HEK293 (cell line): Measurements from ENCODE around the gene MACF1.

ENCODE experiments used
- CTCF ChIA-PET: fragments of 350-600 bp; formaldehyde crosslinking; extraction: SDS; loops from one replicate; lab custom pipeline; 2021; ENCODE audit warnings: antibody characterized with exemption; lab: Yijun Ruan, JAX
- POLR2A ChIA-PET: fragments of 300-600 bp; formaldehyde crosslinking; extraction: SDS; loops from one replicate; lab custom pipeline; 2020; ENCODE audit warnings: antibody characterized with exemption, inconsistent platforms; lab: Yijun Ruan, JAX
- H3K27ac ChIP-seq: fragments of 200-500 bp; sonication (Bioruptor generic); 2 replicates; pipeline ENCODE4 v1.5.1; 2014; ENCODE audit warnings: low read depth, low read length, control low read depth, inconsistent platforms; ENCODE audit errors: extremely low read depth
- H3K36me3 ChIP-seq, 2 experiments: fragments of 200-500 bp in 1 of 2; sonication (Bioruptor generic) in 1 of 2; 1 replicate in 1 of 2; 2 replicates in 1 of 2; pipeline ENCODE4 v1.5.1; 2014 to 2017; ENCODE audit warnings: inconsistent platforms in 2 of 2, low read length in 2 of 2; ENCODE audit not compliant: control insufficient read depth in 2 of 2, insufficient read depth in 1 of 2
- H3K4me1 ChIP-seq: fragments of 200-500 bp; sonication (Bioruptor generic); 2 replicates; pipeline ENCODE4 v1.5.1; 2014; ENCODE audit warnings: mild to moderate bottlenecking, low read length, inconsistent platforms; ENCODE audit not compliant: control insufficient read depth, insufficient read depth
- H3K4me3 ChIP-seq: 2 replicates; pipeline ENCODE4 v1.5.1; 2011; ENCODE audit warnings: low read depth, mild to moderate bottlenecking, control low read depth, low read length, moderate library complexity
- H3K9me3 ChIP-seq: fragments of 200-500 bp; sonication (Bioruptor generic); 2 replicates; pipeline ENCODE4 v1.5.1; 2014; ENCODE audit warnings: low read depth, low read length, inconsistent platforms; ENCODE audit not compliant: control insufficient read depth, insufficient read depth
- GLIS2 ChIP-seq: fragments of 450-650 bp; formaldehyde crosslinking; IDR thresholded peaks from 2 replicates; pipeline ENCODE4 v1.5.1; 2016; ENCODE audit warnings: missing biosample characterization, missing genetic modification characterization
- IKZF3 ChIP-seq: fragments of 450-650 bp; IDR thresholded peaks from 2 replicates; pipeline ENCODE4 v1.5.0; 2018; ENCODE audit warnings: missing biosample characterization, mild to moderate bottlenecking, missing genetic modification characterization, moderate library complexity
- MZF1 ChIP-seq: fragments of 450-650 bp; formaldehyde crosslinking; IDR thresholded peaks from 2 replicates; pipeline ENCODE4 v1.5.1; 2017; ENCODE audit warnings: missing biosample characterization, missing genetic modification characterization, borderline replicate concordance
- YY2 ChIP-seq: fragments of 450-650 bp; formaldehyde crosslinking; IDR thresholded peaks from 2 replicates; pipeline ENCODE4 v1.5.1; 2016; ENCODE audit warnings: missing biosample characterization, missing genetic modification characterization
- ZBTB20 ChIP-seq: fragments of 450-650 bp; formaldehyde crosslinking; IDR thresholded peaks from 2 replicates; pipeline ENCODE4 v1.5.1; 2016; ENCODE audit warnings: missing biosample characterization, missing genetic modification characterization
- ZBTB21 ChIP-seq: fragments of 450-650 bp; formaldehyde crosslinking; IDR thresholded peaks from 2 replicates; pipeline ENCODE4 v1.5.1; 2017; ENCODE audit warnings: missing biosample characterization, missing genetic modification characterization
- ZFHX2 ChIP-seq: fragments of 450-650 bp; formaldehyde crosslinking; conservative IDR thresholded peaks from 2 replicates; pipeline ENCODE4 v1.5.1; 2016; ENCODE audit warnings: missing biosample characterization, missing genetic modification characterization
- ZFP69B ChIP-seq: fragments of 450-650 bp; formaldehyde crosslinking; IDR thresholded peaks from 2 replicates; pipeline ENCODE4 v1.5.1; 2016; ENCODE audit warnings: missing biosample characterization, missing genetic modification characterization
- ZNF202 ChIP-seq: fragments of 450-650 bp; formaldehyde crosslinking; IDR thresholded peaks from 2 replicates; pipeline ENCODE4 v1.5.1; 2016; ENCODE audit warnings: missing biosample characterization, missing genetic modification characterization, borderline replicate concordance
- ZNF24 ChIP-seq: fragments of 450-650 bp; formaldehyde crosslinking; IDR thresholded peaks from 2 replicates; pipeline ENCODE4 v1.5.1; 2016; ENCODE audit warnings: missing biosample characterization, missing genetic modification characterization
- ZNF335 ChIP-seq: fragments of 450-650 bp; formaldehyde crosslinking; conservative IDR thresholded peaks from 2 replicates; pipeline ENCODE4 v1.5.1; 2016; ENCODE audit warnings: missing biosample characterization, missing genetic modification characterization
- ZNF37A ChIP-seq: fragments of 450-650 bp; IDR thresholded peaks from 2 replicates; pipeline ENCODE4 v1.5.1; 2018; ENCODE audit warnings: missing biosample characterization, missing genetic modification characterization
- ZNF529 ChIP-seq: fragments of 450-650 bp; formaldehyde crosslinking; IDR thresholded peaks from 2 replicates; pipeline ENCODE4 v1.5.1; 2017; ENCODE audit warnings: missing genetic modification characterization, missing biosample characterization; ENCODE audit not compliant: insufficient replicate concordance
- ZNF561 ChIP-seq: fragments of 450-650 bp; IDR thresholded peaks from 2 replicates; pipeline ENCODE4 v1.5.1; 2018; ENCODE audit warnings: missing biosample characterization, missing genetic modification characterization, borderline replicate concordance
- ZNF623 ChIP-seq: fragments of 450-650 bp; formaldehyde crosslinking; IDR thresholded peaks from 2 replicates; pipeline ENCODE4 v1.5.1; 2016; ENCODE audit warnings: missing biosample characterization, missing genetic modification characterization
- ZNF660 ChIP-seq: fragments of 450-650 bp; IDR thresholded peaks from 2 replicates; pipeline ENCODE4 v1.5.1; 2018; ENCODE audit warnings: missing biosample characterization, mild to moderate bottlenecking, missing genetic modification characterization
- ZNF76 ChIP-seq: fragments of 450-650 bp; formaldehyde crosslinking; IDR thresholded peaks from 2 replicates; pipeline ENCODE4; 2016; ENCODE audit warnings: low read depth, missing biosample characterization, missing genetic modification characterization, borderline replicate concordance
- TF ChIP-seq, protein P1 (sequence below): sonication (generic); formaldehyde crosslinking; IDR thresholded peaks from 2 replicates; pipeline ENCODE4 v1.8.1; 2022; ENCODE audit warnings: mild to moderate bottlenecking, moderate library complexity, missing genetic modification reagents
- TF ChIP-seq, protein P2 (sequence below): fragments of 450-650 bp; formaldehyde crosslinking; IDR thresholded peaks from 2 replicates; pipeline ENCODE4 v1.5.1; 2016; ENCODE audit warnings: missing biosample characterization, missing genetic modification characterization, low read depth
- TF ChIP-seq, protein P3 (sequence below): fragments of 450-650 bp; formaldehyde crosslinking; IDR thresholded peaks from 2 replicates; pipeline ENCODE4 v1.5.1; 2016; ENCODE audit warnings: missing biosample characterization, missing genetic modification characterization
- TF ChIP-seq, protein P4 (sequence below): fragments of 450-650 bp; formaldehyde crosslinking; IDR thresholded peaks from 2 replicates; pipeline ENCODE4 v1.5.1; 2016; ENCODE audit warnings: missing biosample characterization, missing genetic modification characterization
- TF ChIP-seq, protein P5 (sequence below): fragments of 450-650 bp; formaldehyde crosslinking; IDR thresholded peaks from 2 replicates; pipeline ENCODE4 v1.5.1; 2016; ENCODE audit warnings: missing biosample characterization, missing genetic modification characterization
- TF ChIP-seq, protein P6 (sequence below): fragments of 450-650 bp; formaldehyde crosslinking; optimal IDR thresholded peaks from 2 replicates; pipeline ENCODE3; 2016; ENCODE audit warnings: missing biosample characterization, mild to moderate bottlenecking, missing genetic modification characterization

Gene MACF1

DNA sequence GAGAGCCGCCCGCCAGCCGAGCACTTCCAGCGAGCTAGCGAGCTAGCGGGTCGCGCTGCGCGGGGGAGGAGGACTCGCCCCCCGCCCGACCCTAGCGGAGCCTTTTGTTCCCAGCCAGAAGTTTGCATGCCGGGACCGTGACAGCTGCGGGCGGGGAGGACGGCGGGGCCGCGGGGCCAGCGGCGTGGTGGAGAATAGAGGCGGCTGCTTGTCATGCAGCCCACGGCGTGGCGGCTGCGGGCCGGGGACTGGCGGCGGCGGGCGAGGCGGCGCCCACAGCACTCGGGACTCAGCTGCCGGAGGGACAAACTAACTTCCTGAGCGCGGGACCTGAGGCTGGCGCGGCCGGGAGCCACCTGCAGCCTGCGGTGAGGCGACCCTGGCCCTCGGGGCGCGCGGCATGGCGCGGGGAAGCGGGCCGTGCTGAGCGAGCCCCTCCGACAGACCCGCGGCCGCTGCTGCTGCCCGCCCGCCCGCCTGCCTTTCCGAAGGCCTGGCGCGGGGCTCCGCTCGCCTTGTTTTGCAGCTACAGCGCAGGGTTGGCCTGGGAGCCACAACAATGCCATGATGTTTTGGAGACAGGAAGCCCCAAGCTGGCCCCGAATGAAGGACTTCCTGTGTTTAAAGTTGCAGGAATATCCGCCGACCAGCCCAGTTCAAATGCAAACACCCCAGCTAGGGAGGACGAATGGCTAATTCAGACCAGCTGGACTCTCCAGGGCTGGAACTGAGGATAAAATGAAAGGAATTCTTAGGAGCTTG, 204.7 kb downstream of the MACF1 start:
- no peaks in the 10 kb centered on the region for H3K9me3 ChIP-seq
- peaks cover 9% of the 10 kb centered on the region for H3K4me1 ChIP-seq
- H3K27ac ChIP-seq = peak overlapping the region; percentile 75; the same call in 1 of the 2 replicates
- POLR2A ChIA-PET = interaction anchor here (1.1 to 1.9 kb wide), 5 partner anchors 10 to 205 kb away, joined by 3 to 10 read pairs (median 6); partner anchors contain the start of gene MACF1
- H3K36me3 ChIP-seq = peaks cover 0 to 24% of the 10 kb centered on the region in 2 experiments; a peak in 1 of 3 replicates
- H3K4me3 ChIP-seq = peak overlapping the region; percentile 83
- CTCF ChIA-PET = interaction anchor here (0.8 to 3.5 kb wide), 12 partner anchors 10 to 307 kb away, joined by 3 to 28 read pairs (median 10); no protein-coding TSS in a partner anchor
- TF ChIP-seq, protein P1, sequence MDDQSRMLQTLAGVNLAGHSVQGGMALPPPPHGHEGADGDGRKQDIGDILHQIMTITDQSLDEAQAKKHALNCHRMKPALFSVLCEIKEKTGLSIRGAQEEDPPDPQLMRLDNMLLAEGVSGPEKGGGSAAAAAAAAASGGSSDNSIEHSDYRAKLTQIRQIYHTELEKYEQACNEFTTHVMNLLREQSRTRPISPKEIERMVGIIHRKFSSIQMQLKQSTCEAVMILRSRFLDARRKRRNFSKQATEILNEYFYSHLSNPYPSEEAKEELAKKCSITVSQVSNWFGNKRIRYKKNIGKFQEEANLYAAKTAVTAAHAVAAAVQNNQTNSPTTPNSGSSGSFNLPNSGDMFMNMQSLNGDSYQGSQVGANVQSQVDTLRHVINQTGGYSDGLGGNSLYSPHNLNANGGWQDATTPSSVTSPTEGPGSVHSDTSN (CRISPR knock-in tag) = peak; percentile 55; the same call in 1 of the 2 replicates
- TF ChIP-seq, protein P2, sequence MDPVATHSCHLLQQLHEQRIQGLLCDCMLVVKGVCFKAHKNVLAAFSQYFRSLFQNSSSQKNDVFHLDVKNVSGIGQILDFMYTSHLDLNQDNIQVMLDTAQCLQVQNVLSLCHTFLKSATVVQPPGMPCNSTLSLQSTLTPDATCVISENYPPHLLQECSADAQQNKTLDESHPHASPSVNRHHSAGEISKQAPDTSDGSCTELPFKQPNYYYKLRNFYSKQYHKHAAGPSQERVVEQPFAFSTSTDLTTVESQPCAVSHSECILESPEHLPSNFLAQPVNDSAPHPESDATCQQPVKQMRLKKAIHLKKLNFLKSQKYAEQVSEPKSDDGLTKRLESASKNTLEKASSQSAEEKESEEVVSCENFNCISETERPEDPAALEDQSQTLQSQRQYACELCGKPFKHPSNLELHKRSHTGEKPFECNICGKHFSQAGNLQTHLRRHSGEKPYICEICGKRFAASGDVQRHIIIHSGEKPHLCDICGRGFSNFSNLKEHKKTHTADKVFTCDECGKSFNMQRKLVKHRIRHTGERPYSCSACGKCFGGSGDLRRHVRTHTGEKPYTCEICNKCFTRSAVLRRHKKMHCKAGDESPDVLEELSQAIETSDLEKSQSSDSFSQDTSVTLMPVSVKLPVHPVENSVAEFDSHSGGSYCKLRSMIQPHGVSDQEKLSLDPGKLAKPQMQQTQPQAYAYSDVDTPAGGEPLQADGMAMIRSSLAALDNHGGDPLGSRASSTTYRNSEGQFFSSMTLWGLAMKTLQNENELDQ = no peak
- TF ChIP-seq ZNF561 (peak; percentile 46; the same call in 1 of the 2 replicates), ZNF76 (tag by site-specific recombination) (peak; percentile 83), ZBTB21 (tag by site-specific recombination) (no peak), ZNF660 (0 out of 2 replicates have a peak, but pooled peaks have one; percentile 34), ZNF335 (tag by site-specific recombination) (peak; percentile 83), IKZF3 (0 out of 2 replicates have a peak, but pooled peaks have one; percentile 11), ZBTB20 (peak; percentile 48; the same call in 1 of the 2 replicates), ZNF623 (tag by site-specific recombination) (no peak), YY2 (peak; percentile 15; the same call in 1 of the 2 replicates), ZNF202 (no peak), MZF1 (tag by site-specific recombination) (no peak), ZFP69B (tag by site-specific recombination) (no peak), ZFHX2 (tag by site-specific recombination) (peak; percentile 88), ZNF37A (tag by site-specific recombination) (no peak), GLIS2 (tag by site-specific recombination) (peak; percentile 89), ZNF529 (tag by site-specific recombination) (no peak), ZNF24 (tag by site-specific recombination) (no peak)
- TF ChIP-seq, protein P3, sequence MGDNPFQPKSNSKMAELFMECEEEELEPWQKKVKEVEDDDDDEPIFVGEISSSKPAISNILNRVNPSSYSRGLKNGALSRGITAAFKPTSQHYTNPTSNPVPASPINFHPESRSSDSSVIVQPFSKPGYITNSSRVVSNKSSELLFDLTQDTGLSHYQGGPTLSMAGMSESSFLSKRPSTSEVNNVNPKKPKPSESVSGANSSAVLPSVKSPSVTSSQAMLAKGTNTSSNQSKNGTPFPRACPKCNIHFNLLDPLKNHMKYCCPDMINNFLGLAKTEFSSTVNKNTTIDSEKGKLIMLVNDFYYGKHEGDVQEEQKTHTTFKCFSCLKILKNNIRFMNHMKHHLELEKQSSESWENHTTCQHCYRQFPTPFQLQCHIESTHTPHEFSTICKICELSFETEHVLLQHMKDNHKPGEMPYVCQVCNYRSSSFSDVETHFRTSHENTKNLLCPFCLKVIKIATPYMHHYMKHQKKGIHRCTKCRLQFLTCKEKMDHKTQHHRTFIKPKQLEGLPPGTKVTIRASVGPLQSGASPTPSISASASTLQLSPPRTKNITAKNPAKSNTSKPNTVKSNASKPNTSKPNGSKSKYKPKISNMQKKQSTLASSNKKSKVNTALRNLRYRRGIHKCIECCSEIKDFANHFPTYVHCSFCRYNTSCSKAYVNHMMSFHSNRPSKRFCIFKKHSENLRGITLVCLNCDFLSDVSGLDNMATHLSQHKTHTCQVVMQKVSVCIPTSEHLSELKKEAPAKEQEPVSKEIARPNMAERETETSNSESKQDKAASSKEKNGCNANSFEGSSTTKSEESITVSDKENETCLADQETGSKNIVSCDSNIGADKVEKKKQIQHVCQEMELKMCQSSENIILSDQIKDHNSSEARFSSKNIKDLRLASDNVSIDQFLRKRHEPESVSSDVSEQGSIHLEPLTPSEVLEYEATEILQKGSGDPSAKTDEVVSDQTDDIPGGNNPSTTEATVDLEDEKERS (tag by site-specific recombination) = no peak
- TF ChIP-seq, protein P4, sequence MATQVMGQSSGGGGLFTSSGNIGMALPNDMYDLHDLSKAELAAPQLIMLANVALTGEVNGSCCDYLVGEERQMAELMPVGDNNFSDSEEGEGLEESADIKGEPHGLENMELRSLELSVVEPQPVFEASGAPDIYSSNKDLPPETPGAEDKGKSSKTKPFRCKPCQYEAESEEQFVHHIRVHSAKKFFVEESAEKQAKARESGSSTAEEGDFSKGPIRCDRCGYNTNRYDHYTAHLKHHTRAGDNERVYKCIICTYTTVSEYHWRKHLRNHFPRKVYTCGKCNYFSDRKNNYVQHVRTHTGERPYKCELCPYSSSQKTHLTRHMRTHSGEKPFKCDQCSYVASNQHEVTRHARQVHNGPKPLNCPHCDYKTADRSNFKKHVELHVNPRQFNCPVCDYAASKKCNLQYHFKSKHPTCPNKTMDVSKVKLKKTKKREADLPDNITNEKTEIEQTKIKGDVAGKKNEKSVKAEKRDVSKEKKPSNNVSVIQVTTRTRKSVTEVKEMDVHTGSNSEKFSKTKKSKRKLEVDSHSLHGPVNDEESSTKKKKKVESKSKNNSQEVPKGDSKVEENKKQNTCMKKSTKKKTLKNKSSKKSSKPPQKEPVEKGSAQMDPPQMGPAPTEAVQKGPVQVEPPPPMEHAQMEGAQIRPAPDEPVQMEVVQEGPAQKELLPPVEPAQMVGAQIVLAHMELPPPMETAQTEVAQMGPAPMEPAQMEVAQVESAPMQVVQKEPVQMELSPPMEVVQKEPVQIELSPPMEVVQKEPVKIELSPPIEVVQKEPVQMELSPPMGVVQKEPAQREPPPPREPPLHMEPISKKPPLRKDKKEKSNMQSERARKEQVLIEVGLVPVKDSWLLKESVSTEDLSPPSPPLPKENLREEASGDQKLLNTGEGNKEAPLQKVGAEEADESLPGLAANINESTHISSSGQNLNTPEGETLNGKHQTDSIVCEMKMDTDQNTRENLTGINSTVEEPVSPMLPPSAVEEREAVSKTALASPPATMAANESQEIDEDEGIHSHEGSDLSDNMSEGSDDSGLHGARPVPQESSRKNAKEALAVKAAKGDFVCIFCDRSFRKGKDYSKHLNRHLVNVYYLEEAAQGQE = no peak
- TF ChIP-seq, protein P5, sequence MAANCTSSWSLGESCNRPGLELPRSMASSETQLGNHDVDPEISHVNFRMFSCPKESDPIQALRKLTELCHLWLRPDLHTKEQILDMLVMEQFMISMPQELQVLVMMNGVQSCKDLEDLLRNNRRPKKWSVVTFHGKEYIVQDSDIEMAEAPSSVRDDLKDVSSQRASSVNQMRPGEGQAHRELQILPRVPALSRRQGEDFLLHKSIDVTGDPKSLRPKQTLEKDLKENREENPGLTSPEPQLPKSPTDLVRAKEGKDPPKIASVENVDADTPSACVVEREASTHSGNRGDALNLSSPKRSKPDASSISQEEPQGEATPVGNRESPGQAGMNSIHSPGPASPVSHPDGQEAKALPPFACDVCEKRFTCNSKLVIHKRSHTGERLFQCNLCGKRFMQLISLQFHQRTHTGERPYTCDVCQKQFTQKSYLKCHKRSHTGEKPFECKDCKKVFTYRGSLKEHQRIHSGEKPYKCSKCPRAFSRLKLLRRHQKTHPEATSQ = no peak
- TF ChIP-seq, protein P6, sequence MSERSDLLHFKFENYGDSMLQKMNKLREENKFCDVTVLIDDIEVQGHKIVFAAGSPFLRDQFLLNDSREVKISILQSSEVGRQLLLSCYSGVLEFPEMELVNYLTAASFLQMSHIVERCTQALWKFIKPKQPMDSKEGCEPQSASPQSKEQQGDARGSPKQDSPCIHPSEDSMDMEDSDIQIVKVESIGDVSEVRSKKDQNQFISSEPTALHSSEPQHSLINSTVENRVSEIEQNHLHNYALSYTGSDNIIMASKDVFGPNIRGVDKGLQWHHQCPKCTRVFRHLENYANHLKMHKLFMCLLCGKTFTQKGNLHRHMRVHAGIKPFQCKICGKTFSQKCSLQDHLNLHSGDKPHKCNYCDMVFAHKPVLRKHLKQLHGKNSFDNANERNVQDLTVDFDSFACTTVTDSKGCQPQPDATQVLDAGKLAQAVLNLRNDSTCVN (tag by site-specific recombination) = peak; percentile 91
